GM18508 (cell line): ENCODE measurements around the gene ARHGAP45.

Source experiments
- ATAC-seq: cut with Tn5 transposase; IDR thresholded peaks from one replicate; pipeline ENCODE4 v1.9.1; 2021; ENCODE audit warnings: moderate number of reproducible peaks; ENCODE audit not compliant: insufficient read depth, unreplicated experiment

Gene ARHGAP45

DNA sequence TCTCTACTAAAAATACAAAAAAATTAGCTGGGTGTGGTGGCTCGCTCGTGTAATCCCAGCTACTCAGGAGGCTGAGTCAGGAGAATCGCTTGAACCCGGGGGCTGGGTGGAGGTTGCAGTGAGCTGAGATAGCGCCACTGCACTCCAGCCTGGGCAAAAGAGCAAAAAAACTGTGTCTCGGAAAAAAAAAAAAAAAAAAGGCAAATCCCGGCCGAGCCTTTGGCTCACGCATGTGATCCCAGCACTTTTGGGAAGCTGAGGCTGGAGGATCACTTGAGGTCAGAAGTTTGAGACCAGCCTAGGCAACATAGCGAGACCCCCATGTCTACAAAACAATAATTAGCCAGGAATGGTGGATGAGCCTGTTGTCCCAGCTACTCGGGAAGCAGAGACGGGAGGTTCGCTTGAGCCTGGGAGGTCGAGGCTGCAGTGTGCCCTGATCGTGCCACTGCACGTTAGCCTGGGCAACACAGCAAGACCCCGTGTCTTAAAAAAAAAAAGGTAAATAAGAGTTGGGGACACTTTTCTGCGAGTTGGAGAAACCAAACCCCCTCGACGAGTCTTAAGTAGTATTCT is 36.3 kb downstream of the ARHGAP45 start:
- ATAC-seq, result peak; percentile 2

DNA sequence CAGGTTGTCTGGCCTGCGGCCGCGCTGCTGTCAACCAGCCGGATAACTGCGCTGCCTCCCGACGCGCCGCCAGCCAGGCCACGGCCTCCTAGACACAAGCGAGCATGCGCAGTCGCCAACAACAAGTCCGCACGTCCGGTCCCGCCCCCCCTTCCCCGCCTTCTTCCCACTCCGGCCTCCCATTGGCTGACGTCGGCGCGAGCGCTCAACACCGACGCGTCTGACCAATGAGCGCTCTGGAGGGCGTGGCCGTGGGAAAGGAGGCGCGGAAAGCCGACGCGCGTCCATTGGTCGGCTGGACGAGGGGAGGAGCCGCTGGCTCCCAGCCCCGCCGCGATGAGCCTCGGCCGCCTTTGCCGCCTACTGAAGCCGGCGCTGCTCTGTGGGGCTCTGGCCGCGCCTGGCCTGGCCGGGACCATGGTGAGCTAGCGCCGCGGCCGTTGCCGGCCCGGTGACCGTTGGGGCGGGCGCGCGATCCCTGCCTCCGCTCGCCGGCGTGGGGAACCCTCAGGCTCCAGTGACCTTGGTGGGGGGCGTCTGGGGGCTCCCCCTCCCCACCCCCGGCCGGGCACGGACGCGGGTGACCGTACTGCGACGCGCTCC is 36.8 kb downstream of the ARHGAP45 start, which contains the start of gene GPX4:
Gene GPX4 (plus strand): TSS at position 287 of the 603 bp plus-strand sequence. CDS start 50 bp downstream, at position 337.
- peak; percentile 35 for ATAC-seq

DNA sequence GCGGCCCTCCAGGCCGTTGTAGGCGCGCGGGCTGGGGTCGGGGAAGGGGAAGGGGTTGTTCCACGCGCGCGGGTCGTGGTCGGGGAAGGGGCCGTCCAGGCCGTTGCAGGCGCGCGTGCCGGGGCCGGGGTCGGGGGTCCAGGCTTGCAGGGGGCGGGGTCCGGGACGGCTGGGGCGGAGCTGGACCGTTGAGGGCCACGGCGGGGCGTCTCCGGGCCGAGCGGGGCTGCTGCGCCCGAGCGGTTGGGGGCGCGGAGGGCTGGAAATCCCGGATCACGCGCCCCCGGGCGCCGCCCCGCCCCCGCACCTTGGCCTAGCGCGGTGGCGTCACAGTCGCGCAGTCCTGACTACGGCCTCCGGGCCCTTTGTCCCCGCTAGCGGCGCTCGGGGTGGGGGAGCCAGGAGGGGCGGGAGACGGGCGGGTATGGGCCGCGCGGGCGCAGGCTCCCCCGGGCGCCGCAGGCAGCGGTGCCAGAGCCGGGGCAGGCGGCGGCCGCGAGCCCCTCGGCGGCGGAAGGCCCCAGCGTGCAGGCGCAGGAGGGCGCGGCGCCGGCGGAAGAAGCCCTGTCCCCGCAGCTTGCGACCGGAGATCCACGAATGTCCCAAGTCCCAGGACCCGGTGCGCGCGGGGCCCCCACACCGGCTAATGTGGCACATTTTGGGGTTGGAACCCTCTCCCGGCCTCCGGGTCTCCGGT is 37.5 kb downstream of the ARHGAP45 start:
- ATAC-seq, result no peak

DNA sequence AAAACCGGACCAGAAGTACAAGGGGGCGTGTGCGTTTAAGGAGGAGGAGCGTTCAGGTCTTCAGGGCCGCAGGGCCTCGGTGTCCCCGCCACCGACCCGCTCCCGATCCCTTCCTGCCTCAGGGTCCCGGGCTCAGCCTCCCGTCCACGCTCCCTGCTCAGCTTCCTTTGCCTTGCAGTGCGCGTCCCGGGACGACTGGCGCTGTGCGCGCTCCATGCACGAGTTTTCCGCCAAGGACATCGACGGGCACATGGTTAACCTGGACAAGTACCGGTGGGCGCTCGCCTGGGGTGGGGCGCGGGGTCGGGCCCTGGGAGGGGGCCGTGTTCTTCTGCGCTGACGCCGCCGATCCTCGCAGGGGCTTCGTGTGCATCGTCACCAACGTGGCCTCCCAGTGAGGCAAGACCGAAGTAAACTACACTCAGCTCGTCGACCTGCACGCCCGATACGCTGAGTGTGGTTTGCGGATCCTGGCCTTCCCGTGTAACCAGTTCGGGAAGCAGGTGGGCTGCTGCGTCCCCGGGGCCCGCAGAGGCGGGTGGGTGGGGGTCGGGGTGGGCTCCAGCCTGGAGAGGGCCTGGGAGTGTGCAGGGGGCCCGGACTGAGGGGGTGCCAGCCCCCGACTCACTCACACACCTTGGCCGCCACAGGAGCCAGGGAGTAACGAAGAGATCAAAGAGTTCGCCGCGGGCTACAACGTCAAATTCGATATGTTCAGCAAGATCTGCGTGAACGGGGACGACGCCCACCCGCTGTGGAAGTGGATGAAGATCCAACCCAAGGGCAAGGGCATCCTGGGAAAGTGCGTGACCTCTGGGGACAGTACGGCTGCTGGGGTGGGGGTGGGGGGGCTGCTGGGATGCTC is 38.3 kb downstream of the ARHGAP45 start:
- ATAC-seq, result no peak

DNA sequence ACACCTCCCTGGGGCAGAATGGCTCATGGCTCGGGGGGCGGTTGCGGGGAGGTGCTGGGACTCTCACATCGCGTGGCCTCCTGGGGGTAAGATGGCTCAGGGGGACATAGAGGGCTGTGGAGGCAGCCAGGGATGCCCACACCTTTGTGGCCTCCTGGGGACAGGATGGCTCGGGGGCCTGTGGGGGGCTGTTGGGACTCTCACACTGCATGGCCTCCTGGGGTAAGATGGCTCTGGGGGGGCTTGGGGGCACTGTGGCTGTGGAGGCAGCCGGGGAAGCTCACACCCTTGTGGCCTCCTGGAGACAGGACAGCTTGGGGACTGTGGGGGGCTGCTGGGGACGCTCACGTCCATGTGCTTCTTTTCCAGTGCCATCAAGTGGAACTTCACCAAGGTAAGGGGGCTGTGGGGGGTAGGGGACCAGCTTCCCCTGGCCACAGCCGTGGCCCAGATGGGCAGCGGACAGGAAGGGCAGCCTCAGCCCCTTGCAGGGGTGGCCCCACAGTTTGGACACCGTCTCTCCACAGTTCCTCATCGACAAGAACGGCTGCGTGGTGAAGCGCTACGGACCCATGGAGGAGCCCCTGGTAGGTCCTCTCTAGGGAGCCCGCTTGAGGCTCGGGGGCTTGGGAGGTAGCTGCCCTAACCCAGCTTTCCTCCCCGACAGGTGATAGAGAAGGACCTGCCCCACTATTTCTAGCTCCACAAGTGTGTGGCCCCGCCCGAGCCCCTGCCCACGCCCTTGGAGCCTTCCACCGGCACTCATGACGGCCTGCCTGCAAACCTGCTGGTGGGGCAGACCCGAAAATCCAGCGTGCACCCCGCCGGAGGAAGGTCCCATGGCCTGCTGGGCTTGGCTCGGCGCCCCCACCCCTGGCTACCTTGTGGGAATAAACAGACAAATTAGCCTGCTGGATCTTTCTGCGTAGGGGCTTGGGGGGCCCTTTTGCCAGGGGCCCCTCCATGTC is 39.2 kb downstream of the ARHGAP45 start:
- ATAC-seq, result no peak

DNA sequence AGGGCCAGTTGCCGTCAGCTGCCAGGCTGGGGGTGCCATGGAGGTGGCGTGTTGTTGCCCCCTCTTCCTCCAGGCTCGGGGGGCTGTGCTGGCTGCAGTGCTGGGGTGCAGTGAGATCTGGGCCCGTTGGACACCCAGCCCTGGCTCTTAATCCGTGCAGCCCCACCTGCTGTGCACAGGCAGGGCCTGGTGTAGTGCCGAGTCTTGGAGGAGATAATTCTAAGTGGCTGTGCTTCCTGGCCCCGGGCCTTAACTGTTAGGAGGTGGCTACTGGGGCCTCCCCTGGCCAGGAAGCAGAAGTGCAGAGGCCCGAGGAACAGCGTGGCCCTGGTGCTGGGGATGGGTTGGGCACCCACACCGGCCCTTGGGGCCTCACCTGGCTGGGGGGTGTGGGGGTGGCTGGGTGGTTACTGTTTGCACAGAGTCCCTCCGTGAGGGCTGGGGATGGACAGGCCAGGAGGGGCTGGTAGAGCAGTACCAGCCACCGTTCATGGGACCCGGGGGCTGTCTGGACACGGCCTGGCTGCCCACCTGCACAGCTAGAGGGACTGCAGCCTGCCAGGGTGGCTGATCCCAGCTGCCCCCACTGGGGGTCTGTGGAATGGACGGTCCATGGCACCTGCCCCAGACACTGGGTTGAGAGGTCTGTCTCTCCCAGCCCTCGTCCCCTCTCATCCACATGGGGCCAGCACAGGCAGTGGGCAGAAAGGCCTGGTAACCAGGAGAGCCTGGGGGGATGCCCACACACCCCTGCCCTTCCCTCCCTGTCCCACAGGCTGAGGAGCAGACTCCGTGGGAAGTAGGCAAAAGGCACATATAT is 40.1 kb downstream of the ARHGAP45 start:
- ATAC-seq, result no peak

DNA sequence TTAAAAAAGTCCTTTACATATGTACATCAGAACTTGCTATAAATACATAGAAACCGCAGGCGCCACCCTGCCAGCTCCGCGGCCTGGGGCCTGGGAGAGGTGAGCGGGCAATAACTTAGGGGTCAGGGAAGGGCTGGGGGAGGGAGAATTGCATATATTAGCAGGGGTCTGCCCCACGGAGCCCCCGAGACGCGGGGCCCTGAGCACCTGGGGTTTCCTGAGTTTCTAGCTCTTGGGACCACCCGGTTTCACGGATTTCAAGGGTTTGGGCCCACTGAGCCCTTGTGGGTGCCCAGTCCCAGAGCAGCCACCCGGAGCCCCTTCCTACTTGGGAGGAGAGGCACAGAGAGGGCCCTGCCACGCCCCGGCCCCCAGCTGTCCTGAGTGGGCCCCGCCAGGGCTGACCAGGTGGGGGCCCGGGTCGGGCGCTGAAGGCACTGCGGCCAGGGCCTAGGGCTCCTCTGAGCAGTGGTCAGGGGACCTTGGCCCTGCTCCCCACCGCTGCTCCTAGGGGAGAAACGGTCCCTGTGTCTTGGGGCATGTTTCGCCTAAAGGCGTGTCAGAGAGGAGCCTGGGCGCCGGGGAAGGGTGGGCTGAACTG is 40.8 kb downstream of the ARHGAP45 start:
- no peak for ATAC-seq

DNA sequence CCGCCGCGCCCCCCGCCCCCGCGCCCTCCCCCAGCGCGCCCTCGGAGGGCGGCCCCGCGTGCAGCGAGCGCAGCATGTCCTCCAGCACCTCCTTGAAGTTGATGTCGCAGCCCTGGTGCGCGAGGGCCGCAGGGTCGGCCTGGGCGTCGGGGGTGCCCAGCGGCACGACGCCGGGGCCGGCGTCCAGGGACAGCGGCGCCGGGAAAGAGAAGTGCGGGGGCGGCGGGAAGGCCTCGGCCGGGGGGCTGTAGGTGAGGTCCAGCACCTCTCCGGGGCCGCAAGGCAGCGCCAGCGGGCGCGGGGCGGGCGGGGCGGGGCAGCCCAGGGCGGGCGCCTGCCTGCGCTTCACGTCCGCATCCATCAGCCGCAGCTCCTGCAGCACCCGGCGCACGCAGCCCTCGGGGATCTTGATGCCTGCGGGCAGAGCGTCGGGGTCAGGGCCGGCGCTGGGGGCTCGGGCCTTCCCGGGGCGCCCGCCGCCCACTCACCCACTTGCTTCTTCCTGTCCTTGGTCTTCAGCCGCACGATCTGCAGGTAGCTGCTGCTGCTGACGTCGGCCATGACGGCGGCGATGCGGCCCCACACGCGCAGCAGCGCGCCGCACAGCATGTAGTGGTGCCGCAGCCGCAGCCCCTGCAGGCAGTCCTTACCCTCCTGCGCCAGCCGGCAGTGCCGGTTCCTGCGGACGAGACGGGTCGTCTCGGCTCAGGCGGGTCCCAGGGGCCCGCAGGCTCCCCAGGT is 41.5 kb downstream of the ARHGAP45 start:
- no peak for ATAC-seq

DNA sequence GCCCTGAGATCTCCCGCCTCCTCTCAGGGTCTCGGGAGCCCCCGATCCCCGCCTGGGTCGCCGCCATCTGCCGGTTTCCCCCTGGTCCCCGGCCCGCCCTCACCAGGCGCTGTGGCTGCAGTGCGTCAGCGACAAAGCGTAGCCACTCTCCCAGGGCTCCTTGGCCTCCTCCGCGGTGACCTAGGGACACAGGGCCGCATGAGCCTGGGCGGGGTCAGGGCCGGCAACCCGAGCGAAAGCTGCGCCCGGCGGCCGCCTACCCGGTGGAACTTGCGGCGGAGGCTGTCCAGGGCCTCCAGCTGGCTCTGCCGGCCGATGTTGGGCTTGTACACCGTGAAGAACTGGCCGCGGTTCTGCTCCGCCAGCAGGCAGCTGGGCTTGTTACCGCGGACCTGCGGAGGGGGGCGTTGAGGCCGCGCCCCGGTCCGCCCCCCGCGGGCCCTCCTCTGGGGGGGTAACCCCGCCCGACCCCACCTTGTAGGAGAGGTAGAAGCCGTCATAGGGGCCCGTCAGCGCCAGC is 42.1 kb downstream of the ARHGAP45 start:
- no peak for ATAC-seq

DNA sequence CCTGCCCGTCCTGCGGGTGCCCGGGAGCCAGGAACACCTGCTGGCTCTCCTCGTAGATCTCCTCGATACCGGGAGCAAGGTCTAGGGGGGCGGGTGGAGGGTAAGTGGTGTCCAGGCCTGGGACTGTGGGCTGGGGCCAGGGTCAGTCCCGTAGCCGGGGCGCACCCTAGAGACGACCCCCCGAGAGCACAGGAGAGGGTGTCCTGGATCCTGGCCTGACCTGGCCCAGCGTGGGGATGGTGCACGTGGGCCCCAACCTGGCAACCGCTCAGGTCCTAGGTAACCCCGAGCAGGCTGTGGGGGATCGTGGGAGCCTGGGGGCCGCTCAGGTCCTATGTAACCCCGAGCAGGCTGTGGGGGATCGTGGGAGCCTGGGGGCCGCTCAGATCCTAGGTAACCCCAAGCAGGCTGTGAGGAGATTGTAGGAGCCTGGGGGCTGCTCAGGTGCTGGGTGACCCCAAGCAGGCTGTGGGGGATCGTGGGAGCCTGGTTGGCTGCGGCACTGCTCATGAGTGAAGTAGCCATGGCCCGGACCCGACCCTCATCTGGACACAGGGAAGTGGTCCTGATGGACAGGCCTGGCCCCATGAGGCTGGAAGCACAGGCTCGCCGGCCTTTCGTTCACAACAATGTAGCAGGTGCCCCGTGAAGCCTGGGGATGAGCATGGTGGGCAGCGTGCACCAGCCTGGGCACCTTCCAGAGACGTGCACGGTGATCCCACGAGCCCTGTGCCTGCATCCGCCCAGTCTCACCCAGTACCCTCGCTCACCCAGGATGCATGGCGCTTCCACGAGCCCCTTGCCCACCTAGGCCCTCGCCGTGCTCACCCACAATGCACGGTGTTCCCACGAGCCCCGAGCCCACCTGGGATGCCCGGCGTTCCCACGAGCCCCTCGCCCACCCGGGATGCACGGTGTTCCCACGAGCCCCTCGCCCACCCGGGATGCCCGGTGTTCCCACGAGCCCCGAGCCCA is 43.0 kb downstream of the ARHGAP45 start:
- ATAC-seq, result no peak

DNA sequence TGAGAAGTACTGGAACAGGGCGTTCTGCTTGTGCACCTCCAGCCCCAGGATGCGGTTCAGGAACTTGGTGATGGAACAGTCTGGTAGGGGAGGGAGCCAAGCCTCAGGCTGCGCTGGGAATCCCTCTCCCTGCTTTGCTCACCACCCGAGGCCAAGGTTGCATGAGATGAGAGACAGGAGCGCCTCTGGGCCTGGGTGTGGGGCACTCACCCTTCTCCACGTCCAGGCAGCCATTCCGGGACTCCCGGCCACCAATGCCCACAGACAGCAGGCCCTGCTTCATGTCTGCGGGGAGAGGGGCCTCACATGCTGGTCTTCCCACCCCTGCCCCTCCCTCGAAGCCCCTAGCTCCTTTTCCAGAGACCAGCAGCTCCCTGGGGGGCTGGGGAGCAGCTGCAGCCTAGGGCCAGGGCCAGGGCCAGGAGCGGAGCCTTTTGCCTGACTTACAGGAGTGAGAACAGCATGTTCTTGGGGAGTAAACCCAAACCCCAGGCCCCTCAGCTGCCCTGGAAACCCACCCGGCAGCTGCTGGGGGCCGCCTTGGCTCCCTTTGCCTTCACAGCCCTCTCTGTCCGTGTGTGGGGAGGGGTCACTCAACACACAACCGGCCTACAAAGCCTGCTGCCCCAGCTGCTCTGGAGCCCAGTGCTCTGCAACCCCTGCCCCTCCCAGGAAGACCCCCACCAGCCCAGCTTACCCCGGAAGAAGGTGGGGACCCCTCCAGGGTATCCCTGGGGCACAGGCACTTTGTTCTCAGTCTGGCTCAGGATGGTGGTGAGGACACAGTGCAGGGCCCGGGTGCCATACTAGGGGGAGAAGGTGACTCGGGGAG is 44.1 kb downstream of the ARHGAP45 start:
- ATAC-seq, result no peak

DNA sequence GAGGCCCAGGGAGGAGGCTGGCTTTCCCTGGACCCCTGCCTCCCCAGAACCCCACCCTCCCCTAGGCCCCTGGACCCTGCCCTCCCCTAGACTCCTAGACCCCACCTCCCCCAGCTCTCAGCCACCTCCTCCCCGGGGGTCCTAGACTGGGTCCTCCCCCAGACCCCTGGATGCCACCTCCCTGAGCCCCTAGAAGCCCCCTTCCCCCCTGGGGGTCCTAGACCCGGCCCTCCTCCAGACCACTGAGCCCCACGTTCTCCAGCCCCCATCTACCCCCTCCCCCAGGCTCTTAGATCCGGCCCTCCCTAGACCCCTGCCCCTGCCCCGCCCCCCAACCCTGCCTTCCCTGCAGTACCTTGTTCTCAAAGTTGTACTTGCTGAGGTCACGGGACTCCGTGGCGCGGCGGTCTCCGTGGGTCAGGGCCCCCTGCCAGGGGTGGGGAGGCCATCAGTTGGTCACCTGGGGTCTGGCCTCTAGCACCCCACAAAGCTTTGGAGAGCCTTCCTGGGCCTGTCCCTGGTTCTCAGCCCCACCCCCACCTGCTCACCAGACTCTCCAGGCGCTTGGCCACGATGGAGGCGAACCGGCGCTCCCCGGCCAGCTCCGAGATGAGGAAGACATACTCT is 44.8 kb downstream of the ARHGAP45 start:
- ATAC-seq, result no peak

DNA sequence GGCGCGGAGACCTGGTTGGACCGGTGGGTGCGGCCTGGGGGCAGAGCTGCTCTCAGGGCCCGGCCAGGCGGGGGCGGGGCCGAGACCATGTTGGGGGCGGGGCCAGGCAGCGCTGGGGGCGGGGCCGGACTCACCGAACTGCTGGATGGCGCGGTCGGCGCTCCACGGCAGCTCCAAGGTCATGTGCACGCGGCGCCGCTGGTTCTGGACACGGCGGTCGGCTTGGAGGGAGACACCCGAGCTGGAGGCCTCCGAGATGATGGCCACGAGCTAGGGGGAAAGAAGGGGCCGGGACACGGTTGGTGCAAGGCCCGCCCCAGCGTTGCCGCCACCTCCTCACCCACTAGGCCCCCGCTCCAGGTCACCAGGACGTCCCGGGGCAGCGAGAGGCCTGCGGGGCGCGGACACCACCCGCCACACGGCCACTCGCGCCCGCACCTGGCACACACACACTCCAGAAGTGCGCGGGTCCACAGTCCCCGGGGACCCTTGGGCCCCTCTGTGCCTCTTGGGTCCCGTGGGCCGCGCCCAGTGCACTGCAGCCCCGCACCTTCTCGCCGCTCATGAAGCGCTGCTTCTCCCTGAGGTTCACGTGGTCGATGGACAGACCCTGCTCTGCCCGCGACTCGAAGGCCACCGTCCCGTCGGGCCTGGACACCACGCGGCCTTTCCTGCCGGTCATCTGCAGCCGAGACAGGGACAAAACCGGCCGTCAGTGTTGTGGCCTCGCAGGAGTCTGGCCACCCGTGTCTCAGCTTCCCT is 45.5 kb downstream of the ARHGAP45 start:
- no peak for ATAC-seq
